Lower leg skin (tissue), 3 donors: Measurements from ENCODE around the gene USP13.

Source experiments
- CTCF ChIP-seq, 3 donors: fragments of 450-650 bp; IDR thresholded peaks; one replicate each; pipeline ENCODE4 v1.5.1; 2016; ENCODE audit warnings: antibody characterized with exemption in 3 of 3, mild to moderate bottlenecking in 3 of 3, moderate library complexity in 2 of 3
- POLR2A ChIP-seq, 2 donors: fragments of 450-650 bp; IDR thresholded peaks; one replicate each; pipeline ENCODE4 v1.6.1; 2016 to 2017; ENCODE audit warnings: antibody characterized with exemption in 2 of 2, mild to moderate bottlenecking in 1 of 2, moderate library complexity in 1 of 2

- no peak for TF ChIP-seq CTCF (IDR thresholded peaks at IDR 0.05)
- no peak for TF ChIP-seq POLR2A (IDR thresholded peaks at IDR 0.05)
Measured at GRCh38 chr3:179828738-179829137, 175.9 kb downstream of the USP13 start.
